Colonic mucosa (tissue), 4 donors: Measurements from ENCODE around the gene CAMKK1. TPM values are rescaled to one million over a fixed set of nuclear protein-coding genes. Genes with fewer than 3 reads are reported as not detected.

Experiments
- DNase-seq: peaks from one replicate; pipeline ENCODE4 v3.0.0-alpha.2; 2020
- H3K27ac ChIP-seq: fragments of 200-600 bp; one replicate; pipeline ENCODE4 v1.8.0; 2021
- H3K27me3 ChIP-seq: fragments of 200-600 bp; one replicate; pipeline ENCODE4 v1.8.0; 2021
- H3K36me3 ChIP-seq: fragments of 200-600 bp; one replicate; pipeline ENCODE4 v1.8.0; 2021
- H3K4me1 ChIP-seq: fragments of 200-600 bp; one replicate; pipeline ENCODE4 v1.8.0; 2021; ENCODE audit warnings: mild to moderate bottlenecking
- H3K4me3 ChIP-seq: fragments of 200-600 bp; one replicate; pipeline ENCODE4 v1.8.0; 2021
- H3K9ac ChIP-seq, 2 donors: one replicate each; pipeline ENCODE4 v1.7.0; 2013; ENCODE audit warnings: control low read depth in 2 of 2, low read depth in 2 of 2, low read length in 2 of 2
- H3K9me3 ChIP-seq: fragments of 200-600 bp; one replicate; pipeline ENCODE4 v1.8.0; 2021
- CTCF ChIP-seq: fragments of 200-600 bp; IDR thresholded peaks from one replicate; pipeline ENCODE4 v1.8.0; 2022; ENCODE audit warnings: antibody characterized with exemption, mild to moderate bottlenecking
- intact Hi-C: fragments of 100-400 bp; cut with DNase I; formaldehyde crosslinking; loops from one replicate; pipeline ENCODE4 v1.14.1; 2022
- total RNA-seq, 2 donors: library from RNA; stranded (reverse); fragmentation: NEBNext Ultra II Directional in 1 of 2; extraction: Animal tissue kit (Norgen Biotek cat#: 25700) in 1 of 2; gene quantifications; one replicate each; pipeline ENCODE4 v1.2.1, GENCODE V29; 2021
- donor health status: healthy.
- donor health status: DM: no; HTN: no; CAD: no.
- donor health status: DM: no; HTN: no; CAD: no.

CAMKK1 gene
- total RNA-seq, 2 donors from 2014 or later = 3.6 to 7.2 TPM

GRCh38 chr17:3818786-3819185, 74.1 kb downstream of the CAMKK1 start:
- H3K9ac ChIP-seq = no peak overlapping the region
- H3K36me3 ChIP-seq = peaks cover 14% of the 10 kb centered on the region
- no peak overlapping the region for H3K27ac ChIP-seq
- no peaks in the 10 kb centered on the region for H3K27me3 ChIP-seq
- TF ChIP-seq CTCF = no peak
- no peak overlapping the region for H3K4me3 ChIP-seq
- intact Hi-C loops = no loop called here
- no peak for DNase-seq
- no peaks in the 10 kb centered on the region for H3K9me3 ChIP-seq
- H3K4me1 ChIP-seq = no peaks in the 10 kb centered on the region

- Histone ChIP-seq H3K4me3 (no peak overlapping the region), H3K9me3 (no peaks in the 10 kb centered on the region), H3K27ac (no peak overlapping the region), H3K27me3 (no peaks in the 10 kb centered on the region), H3K4me1 (no peaks in the 10 kb centered on the region), H3K36me3 (peaks cover 20% of the 10 kb centered on the region), H3K9ac (no peak overlapping the region)
- intact Hi-C loops = no loop called here
- no peak for TF ChIP-seq CTCF
- DNase-seq = no peak
Measured at GRCh38 chr17:3817851-3818605, 74.8 kb downstream of the CAMKK1 start.

- Histone ChIP-seq H3K27ac (no peak overlapping the region), H3K27me3 (no peaks in the 10 kb centered on the region), H3K9me3 (no peaks in the 10 kb centered on the region), H3K9ac (no peak overlapping the region), H3K4me3 (no peak overlapping the region), H3K4me1 (no peaks in the 10 kb centered on the region), H3K36me3 (peaks cover 23% of the 10 kb centered on the region)
- intact Hi-C loops = no loop called here
- DNase-seq = no peak
- no peak for TF ChIP-seq CTCF
Measured at GRCh38 chr17:3815925-3816324, 76.9 kb downstream of the CAMKK1 start.

GRCh38 chr17:3815122-3815521, 77.7 kb downstream of the CAMKK1 start:
- no peak for DNase-seq
- no peak overlapping the region for H3K27ac ChIP-seq
- intact Hi-C loops = no loop called here
- H3K4me3 ChIP-seq = no peak overlapping the region
- peaks cover 23% of the 10 kb centered on the region for H3K36me3 ChIP-seq
- no peaks in the 10 kb centered on the region for H3K27me3 ChIP-seq
- no peak for TF ChIP-seq CTCF
- H3K9ac ChIP-seq = no peak overlapping the region
- H3K4me1 ChIP-seq = no peaks in the 10 kb centered on the region
- H3K9me3 ChIP-seq = no peaks in the 10 kb centered on the region

- no peak for DNase-seq
- no peaks in the 10 kb centered on the region for H3K4me1 ChIP-seq
- no peak overlapping the region for H3K27ac ChIP-seq
- no peaks in the 10 kb centered on the region for H3K27me3 ChIP-seq
- no peak overlapping the region for H3K9ac ChIP-seq
- no peak overlapping the region for H3K4me3 ChIP-seq
- peaks cover 19% of the 10 kb centered on the region for H3K36me3 ChIP-seq
- intact Hi-C loops = no loop called here
- no peaks in the 10 kb centered on the region for H3K9me3 ChIP-seq
- no peak for TF ChIP-seq CTCF
Measured at GRCh38 chr17:3814361-3814760, 78.5 kb downstream of the CAMKK1 start.
